A673 (cell line): ENCODE measurements around the gene TMEM59L.
"Not testable (repeated sequence)": the region's sequence is repeated elsewhere in the genome, so short reads cannot be mapped to it uniquely, and the experiment has no call there.

Experiments
- EZH2 ChIP-seq: fragments of 200-600 bp; sonication (generic); IDR thresholded peaks from 2 replicates; pipeline ENCODE4 v1.6.1; 2017; ENCODE audit warnings: borderline replicate concordance, low read depth, mild to moderate bottlenecking, mixed read lengths, antibody characterized with exemption, low read length; ENCODE audit not compliant: poor library complexity, severe bottlenecking
- TF ChIP-seq, protein P1 (sequence below): fragments of 300-800, 200-600 bp; sonication (generic); conservative IDR thresholded peaks from 2 replicates; pipeline ENCODE4 v1.5.1; 2017; ENCODE audit warnings: low read depth, mild to moderate bottlenecking, antibody characterized with exemption, low read length, moderate library complexity, mixed read lengths

DNA sequence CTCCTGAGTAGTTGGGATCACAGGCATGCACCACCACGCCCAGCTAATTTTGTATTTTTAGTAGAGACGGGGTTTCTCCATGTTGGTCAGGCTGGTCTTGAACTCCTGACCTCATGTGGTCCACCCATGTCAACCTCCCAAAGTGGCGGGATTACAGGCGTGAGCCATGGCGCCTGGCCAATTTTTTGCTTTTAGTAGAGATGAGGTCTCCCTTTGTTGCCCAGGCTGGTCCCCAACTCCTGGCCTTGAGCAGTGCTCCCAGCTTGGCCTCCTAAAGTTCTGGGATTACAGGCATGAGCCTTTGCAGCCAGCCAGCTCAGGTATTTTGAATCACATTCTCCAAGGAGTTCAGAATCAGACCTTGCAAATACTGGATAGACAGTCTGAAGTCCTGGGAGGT, 19.9 kb upstream of the TMEM59L start:
- TF ChIP-seq, protein P1, sequence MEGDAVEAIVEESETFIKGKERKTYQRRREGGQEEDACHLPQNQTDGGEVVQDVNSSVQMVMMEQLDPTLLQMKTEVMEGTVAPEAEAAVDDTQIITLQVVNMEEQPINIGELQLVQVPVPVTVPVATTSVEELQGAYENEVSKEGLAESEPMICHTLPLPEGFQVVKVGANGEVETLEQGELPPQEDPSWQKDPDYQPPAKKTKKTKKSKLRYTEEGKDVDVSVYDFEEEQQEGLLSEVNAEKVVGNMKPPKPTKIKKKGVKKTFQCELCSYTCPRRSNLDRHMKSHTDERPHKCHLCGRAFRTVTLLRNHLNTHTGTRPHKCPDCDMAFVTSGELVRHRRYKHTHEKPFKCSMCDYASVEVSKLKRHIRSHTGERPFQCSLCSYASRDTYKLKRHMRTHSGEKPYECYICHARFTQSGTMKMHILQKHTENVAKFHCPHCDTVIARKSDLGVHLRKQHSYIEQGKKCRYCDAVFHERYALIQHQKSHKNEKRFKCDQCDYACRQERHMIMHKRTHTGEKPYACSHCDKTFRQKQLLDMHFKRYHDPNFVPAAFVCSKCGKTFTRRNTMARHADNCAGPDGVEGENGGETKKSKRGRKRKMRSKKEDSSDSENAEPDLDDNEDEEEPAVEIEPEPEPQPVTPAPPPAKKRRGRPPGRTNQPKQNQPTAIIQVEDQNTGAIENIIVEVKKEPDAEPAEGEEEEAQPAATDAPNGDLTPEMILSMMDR = not testable (repeated sequence)
- not testable (repeated sequence) for TF ChIP-seq EZH2
